SK-N-MC (cell line): ENCODE data around the gene GLT8D2.

Experiments
- DNase-seq: peaks from one replicate; pipeline ENCODE4 v3.0.0-alpha.2; 2011; ENCODE audit warnings: low read depth, low spot score
- H3K27ac ChIP-seq: fragments of 200-600 bp; sonication (generic); 2 replicates; pipeline ENCODE4 v1.5.1; 2016; ENCODE audit warnings: mixed run types
- H3K36me3 ChIP-seq: fragments of 200-600 bp; sonication (generic); 2 replicates; pipeline ENCODE4 v1.6.1; 2017; ENCODE audit warnings: antibody characterized with exemption, low read length, mixed read lengths; ENCODE audit not compliant: insufficient read depth
- H3K4me3 ChIP-seq: fragments of 200-600 bp; sonication (generic); 2 replicates; pipeline ENCODE4 v1.5.1; 2016
- H3K9ac ChIP-seq: fragments of 200-600 bp; sonication (generic); 2 replicates; pipeline ENCODE4 v1.8.0; 2017; ENCODE audit warnings: mixed run types, mixed read lengths; ENCODE audit not compliant: insufficient read length
- H3K9me3 ChIP-seq: fragments of 200-600 bp; sonication (generic); 2 replicates; pipeline ENCODE4 v1.6.1; 2017; ENCODE audit warnings: low read depth, mild to moderate bottlenecking, antibody characterized with exemption, low read length, moderate library complexity, mixed read lengths
- EZH2 ChIP-seq: fragments of 200-600 bp; sonication (generic); IDR thresholded peaks from one replicate; pipeline ENCODE4 v1.6.1; 2017; ENCODE audit warnings: antibody characterized with exemption
- FOXP2 ChIP-seq: optimal IDR thresholded peaks from 2 replicates; pipeline ENCODE3; 2011; ENCODE audit warnings: mild to moderate bottlenecking, moderate library complexity; ENCODE audit not compliant: insufficient read depth; ENCODE audit errors: extremely low read length, control extremely low read depth
- POLR2AphosphoS5 ChIP-seq: IDR thresholded peaks from 2 replicates; pipeline ENCODE4 v1.6.1; 2012; ENCODE audit warnings: mild to moderate bottlenecking, low read depth, low read length, borderline replicate concordance

Gene GLT8D2

GRCh38 chr12:103965590-103966504 lies 84.1 kb downstream of the GLT8D2 start, which contains the start of gene TDG:
TDG (plus strand) TSS chr12:103965872; CDS start chr12:103966038, 166 bp downstream.
- Histone ChIP-seq H3K4me3 (peak within 1 kb of the TSS; percentile 97), H3K36me3 (peaks cover 30% of the 10 kb centered on the region), H3K27ac (peak within 1 kb of the TSS; percentile 75), H3K9me3 (no peaks in the 10 kb centered on the region), H3K9ac (peak within 1 kb of the TSS; percentile 98)
- peak; percentile 90 for TF ChIP-seq POLR2AphosphoS5
- no peak for TF ChIP-seq FOXP2
- DNase-seq, result peak; percentile 94

GRCh38 chr12:103965255-103965589 lies 84.8 kb downstream of the GLT8D2 start:
- DNase-seq, result no peak
- TF ChIP-seq EZH2 (no peak), POLR2AphosphoS5 (no peak), FOXP2 (no peak)
- peak overlapping the region; percentile 97 for H3K4me3 ChIP-seq
- no peaks in the 10 kb centered on the region for H3K9me3 ChIP-seq
- H3K9ac ChIP-seq, result peak overlapping the region; percentile 98
- peaks cover 29% of the 10 kb centered on the region for H3K36me3 ChIP-seq
- H3K27ac ChIP-seq, result peak overlapping the region; percentile 73

- peak overlapping the region; percentile 73; the same call in 1 of the 2 replicates for H3K27ac ChIP-seq
- DNase-seq, result no peak
- peak overlapping the region; percentile 97 for H3K4me3 ChIP-seq
- no peaks in the 10 kb centered on the region for H3K9me3 ChIP-seq
- H3K9ac ChIP-seq, result peak overlapping the region; percentile 98
- peaks cover 25% of the 10 kb centered on the region for H3K36me3 ChIP-seq
- TF ChIP-seq POLR2AphosphoS5, result no peak
- TF ChIP-seq FOXP2, result no peak
- no peak for TF ChIP-seq EZH2
Measured at GRCh38 chr12:103964805-103965204, 85.2 kb downstream of the GLT8D2 start.

- no peak overlapping the region for H3K9ac ChIP-seq
- no peak for DNase-seq
Measured at GRCh38 chr12:103962493-103962892, 87.5 kb downstream of the GLT8D2 start.

GRCh38 chr12:103960616-103961227 lies 89.3 kb downstream of the GLT8D2 start:
- no peak for DNase-seq
- Histone ChIP-seq H3K9me3 (no peaks in the 10 kb centered on the region), H3K4me3 (no peak overlapping the region), H3K9ac (no peak overlapping the region), H3K27ac (no peak overlapping the region), H3K36me3 (no peaks in the 10 kb centered on the region; the same call in 1 of the 2 replicates)
- TF ChIP-seq FOXP2 (no peak), EZH2 (no peak), POLR2AphosphoS5 (no peak)

More at GRCh38 chr12:103962493-103962892, 87.5 kb downstream of the GLT8D2 start:
- no peak overlapping the region for H3K27ac ChIP-seq
- H3K36me3 ChIP-seq, result peaks cover 3% of the 10 kb centered on the region; the same call in 1 of the 2 replicates
- no peak overlapping the region for H3K4me3 ChIP-seq
- TF ChIP-seq FOXP2 (no peak), EZH2 (no peak), POLR2AphosphoS5 (peak; percentile 29; the same call in 1 of the 2 replicates)
- H3K9me3 ChIP-seq, result no peaks in the 10 kb centered on the region

- Histone ChIP-seq H3K4me3 (no peak overlapping the region), H3K9ac (no peak overlapping the region), H3K9me3 (no peaks in the 10 kb centered on the region), H3K27ac (no peak overlapping the region), H3K36me3 (peaks cover 10% of the 10 kb centered on the region; the same call in 1 of the 2 replicates)
- TF ChIP-seq EZH2 (no peak), FOXP2 (no peak), POLR2AphosphoS5 (no peak)
- no peak for DNase-seq
Measured at GRCh38 chr12:103958621-103959020, 91.4 kb downstream of the GLT8D2 start.

GRCh38 chr12:103957865-103958388 lies 92.1 kb downstream of the GLT8D2 start:
- Histone ChIP-seq H3K4me3 (peak overlapping the region; percentile 95), H3K9ac (no peak overlapping the region)
- DNase-seq, result no peak

More at GRCh38 chr12:103957865-103958388, 92.1 kb downstream of the GLT8D2 start:
- no peak for TF ChIP-seq EZH2
- TF ChIP-seq POLR2AphosphoS5, result no peak
- no peak for TF ChIP-seq FOXP2
- H3K27ac ChIP-seq, result peak overlapping the region; percentile 95; the same call in 1 of the 2 replicates
- peaks cover 17% of the 10 kb centered on the region; the same call in 1 of the 2 replicates for H3K36me3 ChIP-seq
- no peaks in the 10 kb centered on the region for H3K9me3 ChIP-seq
